ENCODE measurements around the gene GPR137. TPM values are rescaled to one million over a fixed set of nuclear protein-coding genes. Genes with fewer than 3 reads are reported as not detected.

Gene GPR137
- total and polyA plus RNA-seq, 2 donors from 2014 or later = 44.0 to 48.4 TPM

DNA sequence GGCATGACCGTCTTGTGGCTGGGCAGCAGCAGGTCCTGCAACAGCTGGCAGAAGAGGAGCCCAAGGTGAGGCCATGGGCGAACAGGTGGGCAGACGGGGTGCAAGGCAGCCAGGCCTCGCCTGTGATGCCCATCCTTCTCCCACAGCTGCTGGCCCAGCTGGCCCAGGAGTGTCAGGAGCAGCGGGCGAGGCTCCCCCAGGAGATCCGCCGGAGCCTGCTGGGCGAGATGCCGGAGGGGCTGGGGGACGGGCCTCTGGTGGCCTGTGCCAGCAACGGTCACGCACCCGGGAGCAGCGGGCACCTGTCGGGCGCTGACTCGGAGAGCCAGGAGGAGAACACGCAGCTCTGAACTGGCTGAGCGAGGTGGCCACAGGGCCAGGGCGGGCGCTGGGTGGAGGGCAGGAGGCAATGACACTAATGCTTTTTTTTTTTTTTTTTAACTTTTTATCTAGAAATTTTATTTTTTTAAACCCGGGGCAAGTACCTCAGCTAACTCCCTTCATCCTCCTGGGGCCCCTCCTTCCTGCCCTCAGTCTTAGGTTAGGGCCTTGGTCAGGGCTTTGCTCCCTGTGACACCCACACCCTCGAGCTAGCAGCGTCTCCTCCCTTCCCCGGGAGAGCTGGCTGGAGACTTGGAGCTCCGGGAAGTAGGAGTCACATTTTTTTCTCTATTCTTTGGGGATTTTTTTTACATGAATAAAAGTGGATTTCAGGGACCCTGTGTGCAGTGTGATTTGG is 18.3 kb upstream of the GPR137 start:
- Histone ChIP-seq H3K27me3 (ENCODE audit: control insufficient read depth, insufficient read depth, low read length) (no peaks in the 10 kb centered on the region), H3K9ac (ENCODE audit: low read length in 3 of 3) (no peak overlapping the region), H3K27ac (ENCODE audit: low read depth in 2 of 2, low read length in 2 of 2) (peak overlapping the region; percentile 82 to 91), H3K4me1 (ENCODE audit: control insufficient read depth in 2 of 3, insufficient read depth in 2 of 3, low read depth in 1 of 3, low read length in 3 of 3) (peaks cover 0 to 18% (median 9%) of the 10 kb centered on the region in 3 donors), H3K9me3 (ENCODE audit: control insufficient read depth in 2 of 3, insufficient read depth in 1 of 3, low read length in 3 of 3) (no peaks in the 10 kb centered on the region), H3K4me3 (ENCODE audit: low read length in 3 of 3) (no peak overlapping the region), H3K36me3 (ENCODE audit: control insufficient read depth in 2 of 3, insufficient read depth in 3 of 3, low read length in 3 of 3) (peaks cover 0 to 4% (median 0%) of the 10 kb centered on the region in 3 donors)
- FAIRE-seq = no peak
- DNase-seq = peak in 1 of 5 donors; percentile 62
- intact Hi-C loops (cut with DNase I) = no loop called here
- TF ChIP-seq, protein P1, sequence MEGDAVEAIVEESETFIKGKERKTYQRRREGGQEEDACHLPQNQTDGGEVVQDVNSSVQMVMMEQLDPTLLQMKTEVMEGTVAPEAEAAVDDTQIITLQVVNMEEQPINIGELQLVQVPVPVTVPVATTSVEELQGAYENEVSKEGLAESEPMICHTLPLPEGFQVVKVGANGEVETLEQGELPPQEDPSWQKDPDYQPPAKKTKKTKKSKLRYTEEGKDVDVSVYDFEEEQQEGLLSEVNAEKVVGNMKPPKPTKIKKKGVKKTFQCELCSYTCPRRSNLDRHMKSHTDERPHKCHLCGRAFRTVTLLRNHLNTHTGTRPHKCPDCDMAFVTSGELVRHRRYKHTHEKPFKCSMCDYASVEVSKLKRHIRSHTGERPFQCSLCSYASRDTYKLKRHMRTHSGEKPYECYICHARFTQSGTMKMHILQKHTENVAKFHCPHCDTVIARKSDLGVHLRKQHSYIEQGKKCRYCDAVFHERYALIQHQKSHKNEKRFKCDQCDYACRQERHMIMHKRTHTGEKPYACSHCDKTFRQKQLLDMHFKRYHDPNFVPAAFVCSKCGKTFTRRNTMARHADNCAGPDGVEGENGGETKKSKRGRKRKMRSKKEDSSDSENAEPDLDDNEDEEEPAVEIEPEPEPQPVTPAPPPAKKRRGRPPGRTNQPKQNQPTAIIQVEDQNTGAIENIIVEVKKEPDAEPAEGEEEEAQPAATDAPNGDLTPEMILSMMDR (IDR thresholded peaks at IDR 0.05; ENCODE audit: borderline replicate concordance, extremely low read depth, insufficient read depth) = no peak

- TF ChIP-seq, protein P1 (IDR thresholded peaks at IDR 0.05; ENCODE audit: borderline replicate concordance, extremely low read depth, insufficient read depth) = no peak
- peaks cover 0 to 6% (median 0%) of the 10 kb centered on the region in 3 donors for H3K36me3 ChIP-seq (ENCODE audit: control insufficient read depth in 2 of 3, insufficient read depth in 3 of 3, low read length in 3 of 3)
- FAIRE-seq = no peak
- intact Hi-C loops (cut with DNase I) = no loop called here
- H3K4me1 ChIP-seq (ENCODE audit: control insufficient read depth in 2 of 3, insufficient read depth in 2 of 3, low read depth in 1 of 3, low read length in 3 of 3) = peaks cover 0 to 18% (median 9%) of the 10 kb centered on the region in 3 donors
- peak in 2 of 5 donors; percentile 82 to 92 for DNase-seq
- H3K4me3 ChIP-seq (ENCODE audit: low read length in 3 of 3) = peak overlapping the region in 2 of 3 donors; percentile 43 to 100
- H3K27ac ChIP-seq (ENCODE audit: low read depth in 2 of 2, low read length in 2 of 2) = peak overlapping the region; percentile 82 to 91
- no peaks in the 10 kb centered on the region for H3K27me3 ChIP-seq (ENCODE audit: control insufficient read depth, insufficient read depth, low read length)
- peak overlapping the region in 2 of 3 donors; percentile 43 to 86 for H3K9ac ChIP-seq (ENCODE audit: low read length in 3 of 3)
- no peaks in the 10 kb centered on the region for H3K9me3 ChIP-seq (ENCODE audit: control insufficient read depth in 2 of 3, insufficient read depth in 1 of 3, low read length in 3 of 3)
These were observed 17.4 kb upstream of the GPR137 start for GRCh38 chr11:64268025-64268892.

GRCh38 chr11:64268893-64269539 is 16.6 kb upstream of the GPR137 start:
- FAIRE-seq = no peak
- H3K27me3 ChIP-seq (ENCODE audit: control insufficient read depth, insufficient read depth, low read length) = no peaks in the 10 kb centered on the region
- H3K4me1 ChIP-seq (ENCODE audit: control insufficient read depth in 2 of 3, insufficient read depth in 2 of 3, low read depth in 1 of 3, low read length in 3 of 3) = peaks cover 0 to 18% (median 9%) of the 10 kb centered on the region in 3 donors
- peaks cover 0 to 6% (median 0%) of the 10 kb centered on the region in 3 donors for H3K36me3 ChIP-seq (ENCODE audit: control insufficient read depth in 2 of 3, insufficient read depth in 3 of 3, low read length in 3 of 3)
- peak in 4 of 5 donors; percentile 52 to 91 (median 70) for DNase-seq
- H3K9ac ChIP-seq (ENCODE audit: low read length in 3 of 3) = peak overlapping the region; percentile 15 to 86 (median 62)
- peak overlapping the region; percentile 43 to 100 (median 51) for H3K4me3 ChIP-seq (ENCODE audit: low read length in 3 of 3)
- no peaks in the 10 kb centered on the region for H3K9me3 ChIP-seq (ENCODE audit: control insufficient read depth in 2 of 3, insufficient read depth in 1 of 3, low read length in 3 of 3)
- TF ChIP-seq, protein P1 (IDR thresholded peaks at IDR 0.05; ENCODE audit: borderline replicate concordance, extremely low read depth, insufficient read depth) = no peak
- peak overlapping the region; percentile 82 to 91 for H3K27ac ChIP-seq (ENCODE audit: low read depth in 2 of 2, low read length in 2 of 2)
- intact Hi-C loops (cut with DNase I) = no loop called here

Data from kidney (tissue), 14 donors.